GM19467 (cell line): ENCODE measurements around the gene SASH3.
A peak's percentile ranks its signal among the peaks of the same experiment; 100 is the strongest.

Experiments used
- ATAC-seq: cut with Tn5 transposase; IDR thresholded peaks from one replicate; pipeline ENCODE4 v1.9.1; 2021; ENCODE audit warnings: mild to moderate bottlenecking, moderate library complexity; ENCODE audit not compliant: unreplicated experiment

SASH3 gene

DNA sequence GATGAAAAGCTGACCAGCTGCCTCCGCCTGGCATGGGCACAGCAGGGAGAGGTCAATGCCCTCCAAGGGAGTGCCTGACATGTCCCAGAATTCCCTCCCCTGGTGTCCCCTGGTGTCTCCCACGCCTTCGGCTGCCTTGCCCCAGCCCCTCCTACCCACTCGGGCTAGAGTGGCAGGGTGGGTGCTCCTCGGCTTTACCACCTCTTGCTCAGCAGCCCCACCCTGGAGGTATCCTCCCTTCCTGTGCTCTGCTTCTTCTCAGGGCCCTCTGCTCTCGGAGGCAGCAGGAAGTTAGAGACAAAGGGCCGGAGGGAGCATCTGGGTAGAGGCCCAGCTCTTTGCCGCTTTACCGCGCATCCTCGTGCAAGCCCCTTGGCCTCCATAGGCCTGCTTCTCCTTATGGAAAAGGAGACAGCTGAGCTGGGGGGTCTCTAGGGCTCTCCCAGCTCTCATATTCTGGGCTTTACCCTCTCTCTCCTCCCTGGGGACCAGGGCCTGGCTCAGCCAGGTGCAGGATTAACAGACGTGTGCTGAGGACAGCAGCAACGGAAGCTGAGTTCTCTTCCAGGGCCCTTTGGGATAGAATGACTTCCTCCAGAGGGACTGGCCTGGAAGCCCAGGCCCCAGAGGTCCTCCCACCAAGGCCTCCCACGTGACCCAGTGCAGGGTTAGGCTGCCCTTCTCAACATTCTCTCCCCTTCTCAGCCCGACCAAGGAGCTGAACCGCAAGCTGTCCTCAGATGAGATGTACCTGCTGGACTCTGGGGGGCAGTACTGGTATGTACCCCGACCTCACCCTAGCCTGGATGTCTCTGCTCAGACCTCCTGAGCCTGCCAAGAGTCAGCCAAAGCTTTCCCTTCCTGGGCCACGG is 23.7 kb upstream of the SASH3 start:
- ATAC-seq: no peak

DNA sequence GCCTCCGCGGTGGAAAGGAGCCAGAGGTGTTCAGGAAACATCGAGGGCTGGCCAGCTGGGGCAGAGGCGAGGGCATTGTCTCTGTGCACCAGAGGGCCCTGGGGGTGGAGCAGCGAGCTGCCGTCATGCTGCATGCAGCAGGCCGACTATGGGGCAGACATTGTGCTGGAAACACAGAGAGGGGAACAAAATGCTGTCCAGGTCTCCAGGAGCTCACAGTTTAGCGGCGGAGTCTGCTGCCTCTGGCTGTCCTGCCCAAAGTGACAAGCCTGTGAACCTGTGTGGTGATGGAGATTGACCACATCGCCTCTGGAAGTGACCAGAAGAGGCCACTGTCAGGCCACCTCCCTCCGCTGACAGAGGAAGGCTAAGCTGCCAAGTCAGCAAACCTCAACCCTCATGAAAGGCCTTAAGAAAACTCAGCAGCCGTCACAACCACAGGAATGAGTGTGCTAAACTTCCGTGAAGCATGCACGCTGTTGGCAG is 20.1 kb upstream of the SASH3 start:
- no peak for ATAC-seq

DNA sequence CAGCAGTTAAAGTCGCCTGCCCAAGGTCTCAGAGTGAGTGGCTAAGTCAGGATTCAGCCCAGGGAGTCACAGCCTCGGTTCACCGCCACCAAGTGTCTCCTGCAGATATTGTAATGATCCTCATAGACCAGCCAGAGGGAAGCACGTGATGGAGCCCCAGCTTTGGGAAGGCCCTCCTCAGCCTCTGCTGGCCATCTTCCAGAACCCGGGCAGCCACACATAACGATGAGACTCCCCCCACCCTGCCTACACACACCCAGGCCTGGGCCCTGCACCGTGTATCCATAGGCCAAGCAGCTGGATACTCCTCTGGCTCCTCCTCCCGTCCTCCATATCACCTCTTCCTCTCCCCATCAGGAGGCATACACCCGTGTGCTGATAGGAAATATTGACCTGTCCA is 19.6 kb upstream of the SASH3 start:
- ATAC-seq: no peak

DNA sequence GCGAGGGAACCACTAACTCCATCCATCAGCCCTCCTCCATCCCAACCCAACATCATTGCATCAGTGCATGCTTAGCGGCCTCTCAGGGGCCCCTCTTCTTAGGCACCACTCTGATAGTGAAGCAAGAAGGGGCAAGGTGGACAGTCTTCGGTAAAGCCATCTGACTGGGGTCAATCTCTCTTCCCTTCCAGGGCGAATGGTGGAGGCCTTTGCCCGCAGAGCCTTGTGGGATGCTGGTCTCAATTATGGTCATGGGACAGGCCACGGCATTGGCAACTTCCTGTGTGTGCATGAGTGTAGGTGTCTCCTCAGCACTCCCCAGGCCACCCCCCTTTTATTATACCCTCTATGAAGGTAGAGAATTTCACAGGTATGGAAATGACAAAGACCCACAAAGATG is 18.8 kb upstream of the SASH3 start:
- no peak for ATAC-seq

DNA sequence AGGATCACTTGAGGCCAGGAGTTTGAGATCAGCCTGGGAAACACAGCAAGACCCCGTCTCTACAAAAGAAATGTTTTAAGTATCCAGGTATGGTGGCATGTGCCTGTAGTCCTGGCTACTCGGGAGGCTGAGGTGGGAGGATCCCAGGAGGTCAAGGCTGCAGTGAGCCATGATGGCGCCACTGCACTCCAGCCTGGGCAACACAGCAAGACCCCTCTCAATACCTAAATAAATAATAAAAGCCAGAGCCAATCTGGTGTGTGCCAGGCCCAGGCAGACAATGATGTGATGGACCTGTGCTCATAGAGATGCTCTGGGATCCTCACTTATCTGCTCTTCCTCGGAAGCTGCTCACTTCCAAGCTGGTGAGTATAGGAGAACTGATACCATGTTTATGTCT is 18.2 kb upstream of the SASH3 start:
- no peak for ATAC-seq

DNA sequence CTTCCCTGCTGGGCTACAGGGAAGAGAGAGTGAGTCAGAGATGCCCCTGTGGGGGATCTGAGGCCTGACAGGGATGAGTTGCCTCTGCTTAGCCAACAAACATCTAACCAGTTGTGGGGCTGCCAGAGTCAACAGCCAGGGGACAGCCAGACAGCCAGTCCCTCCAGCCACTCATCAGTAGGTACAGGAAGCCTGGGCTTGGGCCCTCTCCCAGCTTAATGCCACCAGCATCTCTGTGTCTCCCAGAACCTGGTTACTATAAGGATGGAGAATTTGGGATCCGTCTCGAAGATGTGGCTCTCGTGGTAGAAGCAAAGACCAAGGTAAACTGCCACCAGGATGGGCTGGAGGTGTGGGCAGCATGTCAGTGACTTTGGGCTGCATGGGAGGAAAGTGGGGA is 17.3 kb upstream of the SASH3 start:
- no peak for ATAC-seq

DNA sequence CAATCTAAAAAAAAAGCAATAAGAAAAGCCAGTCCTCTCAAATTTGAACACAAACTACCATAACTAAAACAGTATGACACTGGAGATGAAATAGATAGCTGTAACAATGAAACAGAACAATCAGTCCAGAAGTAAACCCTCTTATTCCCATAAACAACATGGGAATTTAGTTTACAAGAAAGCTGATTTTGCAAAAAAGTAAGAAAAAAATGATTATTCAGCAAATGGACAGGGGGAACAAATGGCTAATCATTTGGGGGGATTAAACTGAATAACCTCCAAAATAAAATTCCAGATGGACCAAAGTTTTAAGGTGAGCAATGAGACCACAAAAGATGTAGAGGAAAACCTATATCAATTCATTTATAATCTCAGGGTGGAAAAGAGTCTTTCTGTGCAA is 16.1 kb upstream of the SASH3 start:
- no peak for ATAC-seq

DNA sequence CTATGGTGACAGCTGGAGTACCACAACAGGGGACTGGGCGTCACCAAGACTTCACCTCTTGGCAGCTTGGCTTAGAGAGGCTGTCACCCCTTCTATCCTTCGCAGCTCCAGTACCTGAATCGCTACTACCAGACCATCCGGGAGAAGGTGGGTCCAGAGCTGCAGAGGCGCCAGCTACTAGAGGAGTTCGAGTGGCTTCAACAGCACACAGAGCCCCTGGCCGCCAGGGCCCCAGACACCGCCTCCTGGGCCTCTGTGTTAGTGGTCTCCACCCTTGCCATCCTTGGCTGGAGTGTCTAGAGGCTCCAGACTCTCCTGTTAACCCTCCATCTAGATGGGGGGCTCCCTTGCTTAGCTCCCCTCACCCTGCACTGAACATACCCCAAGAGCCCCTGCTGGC is 11.6 kb upstream of the SASH3 start:
- no peak for ATAC-seq

DNA sequence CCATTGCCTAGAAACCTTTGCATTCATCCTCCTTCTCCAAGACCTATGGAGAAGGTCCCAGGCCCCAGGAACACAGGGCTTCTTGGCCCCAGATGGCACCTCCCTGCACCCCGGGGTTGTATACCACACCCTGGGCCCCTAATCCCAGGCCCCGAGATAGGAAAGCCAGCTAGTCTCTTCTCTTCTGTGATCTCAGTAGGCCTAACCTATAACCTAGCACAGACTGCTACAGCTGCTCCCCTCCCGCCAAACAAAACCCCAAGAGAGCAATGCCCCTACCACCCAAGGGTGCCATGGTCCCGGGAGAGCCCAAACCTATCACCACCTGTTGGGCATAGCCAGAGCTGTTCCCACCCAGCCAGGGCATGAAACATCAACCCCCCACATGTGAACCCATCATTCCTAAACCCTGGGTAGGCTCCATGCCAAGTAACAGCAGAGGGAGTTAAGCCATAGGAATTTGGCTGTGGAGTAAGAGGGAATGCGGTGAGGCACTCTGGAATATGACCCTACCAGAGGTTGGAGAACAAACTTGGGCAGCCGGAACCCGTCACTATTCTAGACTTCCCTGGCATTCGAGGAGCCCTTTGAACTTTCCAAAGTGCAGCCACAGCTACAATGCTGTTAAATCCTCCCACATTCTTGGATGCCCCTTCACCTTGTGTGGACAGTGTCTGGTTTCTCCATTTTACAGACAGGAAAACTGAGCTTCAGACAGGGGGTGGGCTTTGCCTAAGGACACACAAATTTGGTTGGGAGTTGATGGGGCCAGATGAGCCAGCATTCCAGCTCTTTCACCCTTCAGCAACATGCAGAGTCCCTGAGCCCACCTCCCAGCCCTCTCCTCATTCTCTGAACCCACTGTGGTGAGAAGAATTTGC is 10.9 kb upstream of the SASH3 start:
- no peak for ATAC-seq

DNA sequence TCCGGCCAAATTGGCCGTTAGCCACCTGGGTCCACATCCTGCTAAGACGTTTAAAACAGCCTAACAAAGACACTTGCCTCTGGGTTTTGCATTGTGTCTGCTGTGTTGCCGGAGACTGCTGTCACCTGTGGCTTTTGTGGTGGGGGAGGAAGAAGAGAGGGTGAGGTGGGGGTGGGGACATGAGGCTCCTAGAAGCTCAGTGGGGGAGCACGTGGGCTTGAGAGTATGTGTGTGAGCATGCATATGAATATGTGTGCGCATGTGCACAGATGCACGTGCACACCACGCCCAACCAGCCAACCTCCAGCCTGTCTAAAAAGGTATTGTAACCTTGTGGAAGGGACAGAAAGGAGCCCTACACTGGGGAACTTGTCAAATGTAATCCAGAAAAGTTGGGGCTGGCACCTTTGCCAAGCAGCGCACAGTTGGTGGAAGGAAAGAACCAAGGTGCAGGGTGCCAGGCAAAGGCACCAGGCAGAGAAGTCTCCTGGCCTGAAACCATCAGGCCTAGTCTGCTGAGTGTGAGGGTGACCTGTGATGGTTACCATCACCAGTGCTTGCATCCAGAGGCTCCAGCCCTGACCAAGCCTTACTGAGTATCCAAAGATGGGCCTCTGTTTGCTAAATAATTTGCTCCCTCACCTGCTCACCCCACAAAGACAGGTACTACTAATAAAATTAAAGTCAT is 10.1 kb upstream of the SASH3 start:
- ATAC-seq: peak; percentile 38

DNA sequence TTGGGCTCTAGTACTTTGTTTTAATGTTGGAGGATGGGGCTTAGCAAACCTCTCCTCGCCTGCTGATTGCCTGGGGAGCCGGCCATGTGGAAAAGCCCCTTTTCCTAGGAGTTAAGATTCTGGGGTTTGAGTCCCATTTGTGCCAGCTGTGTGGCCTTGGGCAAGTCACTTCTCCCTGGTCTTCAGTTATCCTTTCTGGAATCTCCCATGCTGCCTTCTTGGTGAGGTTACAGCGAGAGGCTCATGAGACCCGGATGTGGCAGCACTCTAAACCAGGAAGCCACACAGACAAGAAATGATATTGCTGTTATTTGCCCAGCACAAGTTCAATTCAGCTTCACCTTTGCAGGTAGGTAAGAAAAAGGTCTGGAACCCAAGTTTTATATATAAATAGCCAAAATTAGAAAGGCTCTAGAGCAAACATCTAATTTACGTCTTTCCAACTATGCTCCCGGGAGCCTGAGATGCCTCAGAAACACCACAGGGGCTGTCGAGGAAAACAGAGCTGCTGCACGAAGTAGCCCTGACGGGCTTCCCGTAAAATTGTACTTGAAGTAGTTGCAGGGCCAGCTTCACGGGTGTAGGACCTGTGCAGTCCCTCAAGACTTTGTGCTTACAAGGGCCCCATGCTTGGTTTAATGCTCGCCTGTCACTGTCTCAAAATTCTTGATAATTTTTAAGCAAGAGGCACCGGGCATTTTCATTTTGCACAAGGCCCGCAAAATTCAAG is 8.3 kb upstream of the SASH3 start:
- ATAC-seq: no peak

DNA sequence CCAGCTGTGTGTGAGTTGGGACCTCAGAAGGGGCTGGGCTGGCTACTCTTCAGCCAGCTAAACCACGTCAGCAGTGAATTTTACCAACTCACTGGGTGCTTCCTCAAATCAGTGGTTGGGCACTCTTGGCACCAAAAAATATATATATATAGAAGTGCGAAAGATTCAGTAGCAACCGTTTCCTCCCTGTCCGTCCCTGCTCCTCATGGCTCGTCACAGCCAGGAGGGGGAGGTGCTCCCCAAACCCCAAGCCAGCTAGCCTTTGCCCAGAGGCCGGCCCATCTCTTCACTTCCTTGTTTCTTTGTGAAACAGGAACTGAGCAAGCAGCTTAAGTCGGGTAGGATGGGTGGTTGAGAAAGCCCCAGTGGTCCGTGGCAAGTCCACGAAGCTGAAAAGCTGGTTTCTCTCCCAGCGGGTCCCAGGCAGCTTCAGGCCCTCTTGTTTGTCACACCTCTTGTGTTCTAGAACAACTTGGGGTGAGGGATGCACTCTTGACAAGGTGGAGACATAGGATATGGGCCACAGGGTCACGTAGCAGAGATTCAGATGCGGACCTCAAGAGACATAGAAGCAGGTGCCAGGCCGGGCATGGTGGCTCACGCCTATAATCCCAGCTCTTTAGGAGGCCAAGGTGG is 6.8 kb upstream of the SASH3 start:
- ATAC-seq: peak; percentile 77

DNA sequence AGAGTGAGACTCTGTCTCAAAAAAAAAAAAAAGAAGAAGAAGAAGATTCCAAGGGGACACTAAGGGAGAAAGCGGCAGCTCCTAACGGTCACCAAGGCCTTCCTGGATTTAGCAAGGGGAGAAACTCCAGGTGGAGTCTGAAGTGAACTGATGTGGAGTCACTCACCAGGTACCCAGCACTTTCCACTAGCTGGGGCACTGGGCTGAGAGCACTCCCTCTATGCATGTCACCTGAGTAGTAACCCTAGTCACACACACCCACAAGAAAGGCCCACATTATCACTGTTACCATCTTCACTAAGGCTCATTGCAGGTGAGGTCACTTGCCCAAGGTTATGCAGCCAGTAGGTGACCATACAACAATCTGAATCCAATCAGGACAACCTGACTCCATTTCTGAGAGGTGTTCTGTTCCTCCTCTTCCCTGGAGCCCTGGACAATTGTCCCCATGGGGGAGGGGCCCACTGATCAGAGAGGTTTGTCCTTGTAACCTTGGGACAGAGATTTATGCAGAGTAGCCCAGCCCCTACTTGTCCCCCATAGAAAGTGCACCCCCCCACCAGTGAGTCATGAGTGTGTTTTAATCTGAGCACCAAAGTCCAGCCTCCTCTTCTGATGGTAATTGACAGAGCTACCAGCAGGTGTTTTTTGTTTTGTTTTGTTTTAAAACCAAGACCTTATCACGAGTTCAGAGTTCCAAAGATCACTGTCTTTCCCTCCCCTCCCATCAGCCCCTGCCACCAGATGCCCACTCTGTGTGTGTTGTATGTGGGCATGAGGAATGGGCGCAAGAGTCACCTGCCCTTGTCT is 5.9 kb upstream of the SASH3 start:
- no peak for ATAC-seq

DNA sequence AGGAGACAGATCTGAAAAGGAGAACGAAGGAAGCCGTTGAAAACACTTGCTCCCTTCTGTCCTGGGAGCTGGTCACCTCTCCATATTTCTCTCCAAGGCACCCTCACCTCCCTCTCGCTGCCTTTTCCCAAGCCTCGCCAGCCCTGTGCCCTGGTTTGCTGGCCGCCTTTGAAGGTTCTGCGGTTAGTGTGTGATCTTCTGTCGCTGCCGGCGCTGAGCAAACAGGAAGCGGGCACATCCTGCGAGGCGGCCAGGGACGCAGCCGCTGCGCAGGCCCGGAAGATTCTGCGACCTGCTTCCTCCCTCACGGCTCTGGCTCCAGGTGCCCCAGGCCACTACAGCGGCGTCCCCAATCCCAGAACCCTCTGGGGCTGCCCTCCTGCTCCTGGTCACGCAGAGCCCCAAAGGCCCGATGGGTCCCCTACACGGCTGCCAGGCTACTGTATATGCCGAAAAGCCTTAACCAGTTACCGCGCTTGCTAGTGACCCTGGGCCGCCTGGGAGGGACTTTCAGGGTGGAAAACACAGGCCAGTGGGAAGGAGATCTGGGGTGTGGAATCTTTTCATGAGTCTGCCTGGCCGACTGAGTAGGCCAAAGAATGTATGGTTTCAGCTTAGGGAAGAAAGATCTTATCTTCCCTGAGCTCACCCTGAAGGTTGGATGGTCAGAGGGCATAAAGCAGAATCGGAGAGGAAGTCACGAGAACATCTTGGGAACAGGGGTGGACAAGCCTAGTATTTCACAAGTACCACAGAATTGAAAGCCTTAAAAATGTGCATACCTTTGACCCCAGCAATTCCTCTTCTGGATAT is 2.3 kb upstream of the SASH3 start:
- ATAC-seq: peak; percentile 22

DNA sequence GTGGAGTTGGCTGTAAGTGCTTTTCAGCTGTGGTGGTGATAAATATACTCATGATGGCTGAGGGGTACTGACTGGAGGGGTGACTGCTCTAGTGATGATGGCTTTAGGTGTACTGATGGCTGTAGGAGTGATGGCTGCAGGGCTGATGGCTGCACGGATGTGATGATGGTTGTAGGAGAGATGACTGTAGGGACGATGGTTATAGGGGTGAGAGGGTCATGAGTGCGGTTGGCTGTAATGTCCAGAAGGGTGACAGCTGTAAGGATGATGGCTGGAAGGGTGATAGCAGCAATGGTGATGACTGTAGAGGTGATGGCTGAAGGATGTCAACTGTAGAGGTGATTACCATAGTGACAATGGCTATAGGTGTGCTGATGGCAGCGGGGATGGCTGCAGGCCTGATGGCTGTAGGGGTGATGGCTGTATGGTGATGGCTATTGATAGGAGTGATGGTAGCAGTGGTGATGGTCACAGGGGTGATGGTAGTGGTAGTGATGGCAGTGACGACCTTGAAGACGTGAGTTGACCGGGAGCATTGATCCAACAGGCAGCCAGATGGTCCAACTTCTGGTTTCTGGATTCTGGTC is 570 bp upstream of the SASH3 start:
- ATAC-seq: no peak

DNA sequence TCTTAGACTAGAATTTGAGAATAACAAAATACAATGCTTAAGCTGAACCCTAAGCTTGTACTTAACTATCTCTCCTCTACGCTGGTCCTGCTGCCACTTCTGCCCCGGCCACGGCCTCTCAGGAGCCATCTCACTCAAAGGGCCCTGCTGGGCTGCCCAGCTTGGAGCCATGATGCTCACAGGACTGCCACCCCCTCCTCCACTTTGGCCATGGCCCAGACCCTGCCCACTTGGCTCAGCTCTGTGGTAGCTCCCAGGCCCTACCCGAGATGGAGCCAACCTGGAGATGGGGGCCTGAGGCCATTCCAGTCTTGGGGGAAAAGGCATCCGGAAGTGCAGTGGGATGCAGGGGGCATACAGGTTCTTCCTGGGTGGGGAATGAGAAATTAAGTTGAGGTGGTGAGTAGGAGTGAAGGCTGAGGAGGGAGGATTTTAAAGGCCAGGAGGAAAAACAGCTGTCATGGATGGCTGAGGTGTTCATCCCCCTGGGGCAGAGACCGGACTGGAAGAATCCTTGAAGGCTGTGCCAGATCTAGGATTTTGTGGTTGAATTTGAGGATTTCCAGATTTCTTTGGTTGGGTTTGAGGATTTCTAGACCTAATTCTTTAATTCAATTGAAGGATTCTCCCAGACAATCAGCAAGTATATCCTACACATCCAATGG is 824 bp downstream of the SASH3 start:
- ATAC-seq: no peak

DNA sequence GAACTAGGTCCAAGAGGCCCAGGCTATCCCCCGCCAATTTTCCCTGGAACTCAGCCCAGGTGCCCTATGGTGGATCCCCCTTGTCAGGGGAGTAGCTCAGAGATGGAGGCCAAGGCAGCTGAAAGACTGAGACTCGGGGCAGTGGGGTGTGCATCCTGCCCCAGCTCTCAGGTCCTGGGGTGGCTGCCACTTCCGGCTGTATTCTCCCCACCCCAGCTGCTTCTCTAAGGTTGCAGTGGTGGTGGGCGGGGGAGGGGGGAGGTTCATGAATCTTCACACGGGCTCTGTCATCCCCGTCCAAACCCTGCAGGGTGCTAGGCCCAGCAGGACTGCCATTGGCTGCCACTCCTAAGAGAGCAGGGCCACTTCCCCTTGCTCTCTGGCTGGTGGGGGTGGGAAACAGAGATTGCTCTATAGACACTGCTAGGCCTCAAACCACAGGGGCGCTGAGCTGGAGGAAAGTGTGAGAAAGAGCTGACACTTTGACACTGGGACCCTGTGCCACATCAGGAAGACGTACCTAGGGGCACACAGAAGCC is 1.5 kb downstream of the SASH3 start:
- peak; percentile 70 for ATAC-seq
